Measurements from ENCODE around the gene METTL18. TPM values are rescaled to one million over a fixed set of nuclear protein-coding genes. Genes with fewer than 3 reads are reported as not detected.

Gene METTL18
- total RNA-seq, 4 donors from 2014 or later: 2.8 to 10.1 (median 4.7) TPM

DNA sequence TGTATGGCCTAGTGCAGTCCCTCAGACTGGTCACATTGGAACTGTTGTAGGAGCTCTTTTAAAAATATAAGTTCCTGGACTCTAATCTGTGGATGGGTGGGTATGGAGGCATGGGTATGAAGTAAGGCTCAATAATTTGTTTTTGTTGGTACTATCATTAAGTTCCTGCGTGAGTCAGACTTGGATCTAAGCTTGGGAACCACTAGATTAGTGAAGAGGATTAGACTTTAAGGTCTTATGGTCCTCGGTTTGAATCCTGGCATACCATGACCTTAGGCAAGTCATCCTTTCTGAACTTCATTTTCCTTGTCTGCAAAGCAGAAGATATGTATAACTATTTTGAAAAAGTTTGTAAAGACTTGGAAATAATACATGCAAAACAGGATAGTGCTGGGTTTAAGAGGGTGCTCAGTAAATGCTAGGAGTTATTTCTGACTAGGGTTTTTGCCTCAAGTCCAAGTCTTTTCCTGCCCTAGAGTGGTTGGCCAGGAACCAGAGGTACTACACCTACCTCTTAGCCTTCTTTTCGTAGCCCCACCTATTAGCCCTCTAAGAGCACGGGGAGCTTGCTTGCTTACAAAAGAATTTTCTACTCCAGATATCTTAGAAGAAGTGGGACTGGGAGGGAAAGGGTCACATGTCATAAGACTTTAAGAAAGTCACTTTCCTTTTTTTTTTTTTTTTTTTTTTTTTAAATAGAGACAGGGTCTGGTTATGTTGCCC, 38.6 kb upstream of the METTL18 start:
- intact Hi-C loops (cut with DNase I; ENCODE audit: low total_unique reads): no loop called here
- TF ChIP-seq, protein P1, sequence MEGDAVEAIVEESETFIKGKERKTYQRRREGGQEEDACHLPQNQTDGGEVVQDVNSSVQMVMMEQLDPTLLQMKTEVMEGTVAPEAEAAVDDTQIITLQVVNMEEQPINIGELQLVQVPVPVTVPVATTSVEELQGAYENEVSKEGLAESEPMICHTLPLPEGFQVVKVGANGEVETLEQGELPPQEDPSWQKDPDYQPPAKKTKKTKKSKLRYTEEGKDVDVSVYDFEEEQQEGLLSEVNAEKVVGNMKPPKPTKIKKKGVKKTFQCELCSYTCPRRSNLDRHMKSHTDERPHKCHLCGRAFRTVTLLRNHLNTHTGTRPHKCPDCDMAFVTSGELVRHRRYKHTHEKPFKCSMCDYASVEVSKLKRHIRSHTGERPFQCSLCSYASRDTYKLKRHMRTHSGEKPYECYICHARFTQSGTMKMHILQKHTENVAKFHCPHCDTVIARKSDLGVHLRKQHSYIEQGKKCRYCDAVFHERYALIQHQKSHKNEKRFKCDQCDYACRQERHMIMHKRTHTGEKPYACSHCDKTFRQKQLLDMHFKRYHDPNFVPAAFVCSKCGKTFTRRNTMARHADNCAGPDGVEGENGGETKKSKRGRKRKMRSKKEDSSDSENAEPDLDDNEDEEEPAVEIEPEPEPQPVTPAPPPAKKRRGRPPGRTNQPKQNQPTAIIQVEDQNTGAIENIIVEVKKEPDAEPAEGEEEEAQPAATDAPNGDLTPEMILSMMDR (IDR thresholded peaks at IDR 0.05): no peak
- no peak for TF ChIP-seq POLR2A (IDR thresholded peaks at IDR 0.05)
- DNase-seq (ENCODE audit: low spot score in 2 of 2): no peak
- WGBS, 2 donors: 67% methylated on average over 4 of the region's 4 CpGs
- no peak overlapping the region for H3K4me3 ChIP-seq (ENCODE audit: low read depth, poor library complexity, severe bottlenecking)

DNA sequence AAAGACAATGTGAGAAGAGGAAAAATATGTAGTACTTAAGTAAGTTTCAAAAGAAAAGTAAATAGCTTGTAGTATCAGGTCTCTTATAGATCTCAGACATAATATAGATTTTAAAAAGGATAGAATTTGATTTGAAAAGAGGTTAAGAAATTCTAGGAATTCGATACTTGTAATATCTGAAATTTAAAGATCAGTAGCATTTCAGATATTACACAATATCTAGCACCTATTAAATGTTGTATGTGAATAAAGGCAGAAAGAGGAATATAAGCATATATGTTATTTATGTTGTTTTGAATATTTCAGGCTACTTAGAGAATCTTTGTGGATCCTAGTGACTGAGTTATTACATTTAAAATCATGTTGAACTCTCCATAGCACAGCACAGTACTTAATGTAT, 35.0 kb upstream of the METTL18 start:
- TF ChIP-seq POLR2A (IDR thresholded peaks at IDR 0.05): no peak
- TF ChIP-seq, protein P1 (IDR thresholded peaks at IDR 0.05): no peak
- WGBS, 2 donors: 94% methylated on average over 1 of the region's 1 CpG
- no peak overlapping the region for H3K4me3 ChIP-seq (ENCODE audit: low read depth, poor library complexity, severe bottlenecking)
- intact Hi-C loops (cut with DNase I; ENCODE audit: low total_unique reads): no loop called here
- DNase-seq (ENCODE audit: low spot score in 2 of 2): no peak

GRCh38 chr1:169824153-169824552, 29.4 kb upstream of the METTL18 start:
- DNase-seq (ENCODE audit: low spot score in 2 of 2): no peak
- TF ChIP-seq POLR2A (IDR thresholded peaks at IDR 0.05): no peak
- TF ChIP-seq, protein P1 (IDR thresholded peaks at IDR 0.05): no peak
- intact Hi-C loops (cut with DNase I; ENCODE audit: low total_unique reads): no loop called here
- 98% methylated on average over 3 of the region's 3 CpGs for WGBS, 2 donors
- no peak overlapping the region for H3K4me3 ChIP-seq (ENCODE audit: low read depth, poor library complexity, severe bottlenecking)

DNA sequence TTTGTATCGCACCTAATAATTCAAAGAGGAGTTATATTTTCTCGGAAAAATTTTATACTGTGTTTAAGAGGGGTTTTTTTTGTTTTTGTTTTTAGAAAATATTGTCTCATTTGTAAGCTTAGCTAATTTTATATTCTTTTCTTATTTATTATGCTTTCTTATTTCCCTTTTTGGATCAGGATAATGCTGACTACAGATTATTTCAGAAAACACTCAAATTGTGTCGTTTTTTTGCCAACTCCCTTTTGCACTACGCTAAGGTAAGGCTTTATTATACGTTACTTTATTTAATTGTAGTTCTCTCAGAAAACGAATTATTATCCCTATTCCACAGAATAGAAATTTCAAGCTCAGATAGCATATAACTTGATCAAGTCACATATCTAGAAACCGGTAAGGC, 26.8 kb upstream of the METTL18 start:
- intact Hi-C loops (cut with DNase I; ENCODE audit: low total_unique reads): no loop called here
- no peak overlapping the region for H3K4me3 ChIP-seq (ENCODE audit: low read depth, poor library complexity, severe bottlenecking)
- no peak for DNase-seq (ENCODE audit: low spot score in 2 of 2)
- no peak for TF ChIP-seq POLR2A (IDR thresholded peaks at IDR 0.05)
- TF ChIP-seq, protein P1 (IDR thresholded peaks at IDR 0.05): no peak
- WGBS, 2 donors: 95 to 97% methylated on average over 7 of the region's 7 CpGs

DNA sequence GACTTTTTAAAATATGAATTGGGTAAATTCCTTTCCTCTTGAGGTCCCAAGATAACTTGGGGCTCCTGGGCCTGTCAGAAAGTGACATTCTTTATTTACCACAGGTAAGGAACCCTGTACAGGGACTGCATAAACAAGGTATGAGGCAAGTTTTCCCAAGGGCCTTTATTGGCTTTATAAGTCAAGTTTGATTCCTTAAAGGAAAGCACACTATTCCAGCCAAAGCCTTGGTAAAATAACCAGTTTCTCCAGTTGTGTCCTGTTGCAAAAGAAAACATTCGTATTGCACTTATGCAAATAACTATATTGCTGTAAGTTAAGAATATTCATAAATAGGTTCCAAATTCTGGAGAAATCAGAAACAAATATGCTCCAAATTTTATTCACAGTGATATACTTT, 21.9 kb upstream of the METTL18 start:
- WGBS, 2 donors: 52 to 63% methylated on average over 1 of the region's 1 CpG
- H3K4me3 ChIP-seq (ENCODE audit: low read depth, poor library complexity, severe bottlenecking): no peak overlapping the region
- DNase-seq (ENCODE audit: low spot score in 2 of 2): no peak
- no peak for TF ChIP-seq POLR2A (IDR thresholded peaks at IDR 0.05)
- TF ChIP-seq, protein P1 (IDR thresholded peaks at IDR 0.05): no peak
- intact Hi-C loops (cut with DNase I; ENCODE audit: low total_unique reads): no loop called here

GRCh38 chr1:169814265-169814664, 19.6 kb upstream of the METTL18 start:
- no peak overlapping the region for H3K4me3 ChIP-seq (ENCODE audit: low read depth, poor library complexity, severe bottlenecking)
- WGBS, 2 donors: 49 to 50% methylated on average over 2 of the region's 2 CpGs
- TF ChIP-seq POLR2A (IDR thresholded peaks at IDR 0.05): no peak
- TF ChIP-seq, protein P1 (IDR thresholded peaks at IDR 0.05): no peak
- no peak for DNase-seq (ENCODE audit: low spot score in 2 of 2)
- intact Hi-C loops (cut with DNase I; ENCODE audit: low total_unique reads): no loop called here
